Measurements from ENCODE around the gene LENG9. TPM values are rescaled to one million over a fixed set of nuclear protein-coding genes. Genes with fewer than 3 reads are reported as not detected.
A peak's percentile ranks its signal among the peaks of the same experiment; 100 is the strongest.

Gene LENG9
- total and polyA plus RNA-seq, 4 donors = 1.2 to 3.2 (median 2.7) TPM

DNA sequence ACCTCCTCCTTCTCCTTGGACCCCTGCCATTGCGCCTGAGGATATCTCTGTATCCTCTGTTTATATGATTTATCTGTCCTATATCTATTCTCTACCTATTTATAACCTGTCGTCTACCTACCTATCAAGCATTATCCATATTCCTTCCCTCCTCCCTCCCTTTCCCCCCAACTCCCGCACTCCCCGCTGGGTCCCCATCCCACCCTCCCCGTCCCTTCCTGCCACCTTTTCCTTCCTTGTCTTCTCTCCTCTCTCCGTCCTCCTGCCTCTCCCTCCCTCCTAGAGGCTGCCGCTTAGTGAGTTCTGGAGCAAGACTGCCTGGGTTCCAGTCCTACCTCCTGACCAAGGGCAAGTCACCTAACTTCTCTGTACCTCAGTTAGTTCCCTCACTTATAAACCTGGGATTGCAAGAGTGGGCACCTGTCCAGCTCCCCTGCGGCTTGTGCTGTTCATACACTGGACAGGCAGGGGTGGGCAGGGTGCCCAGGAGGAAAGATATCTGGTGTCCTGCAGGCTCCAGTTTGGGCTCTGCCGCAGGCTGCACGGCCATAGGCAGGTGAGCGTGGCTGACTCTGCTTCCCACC, 32.2 kb downstream of the LENG9 start:
- Histone ChIP-seq H3K9me3 (ENCODE audit: control insufficient read depth, insufficient read depth, low read length) (no peaks in the 10 kb centered on the region), H3K36me3 (ENCODE audit: control insufficient read depth, insufficient read depth, low read length) (peaks cover 95% of the 10 kb centered on the region), H3K4me3 (ENCODE audit: low read depth, low read length) (peak overlapping the region; percentile 16), H3K27me3 (ENCODE audit: control insufficient read depth, insufficient read depth, low read length) (no peaks in the 10 kb centered on the region), H3K27ac (ENCODE audit: low read depth, low read length) (peak overlapping the region; percentile 88), H3K4me1 (ENCODE audit: control insufficient read depth, insufficient read depth, low read length) (peaks cover 92% of the 10 kb centered on the region)
- WGBS (ENCODE audit: insufficient coverage) = 34% methylated on average over 8 of the region's 11 CpGs
- DNase-seq (ENCODE audit: low read depth in 4 of 6, low spot score in 6 of 6) = peak in 2 of 6 donors; percentile 41 to 61

GRCh38 chr19:54430306-54431254, 33.0 kb downstream of the LENG9 start:
- Histone ChIP-seq H3K36me3 (ENCODE audit: control insufficient read depth, insufficient read depth, low read length) (peaks cover 95% of the 10 kb centered on the region), H3K27me3 (ENCODE audit: control insufficient read depth, insufficient read depth, low read length) (no peaks in the 10 kb centered on the region), H3K4me1 (ENCODE audit: control insufficient read depth, insufficient read depth, low read length) (peaks cover 92% of the 10 kb centered on the region), H3K9me3 (ENCODE audit: control insufficient read depth, insufficient read depth, low read length) (no peaks in the 10 kb centered on the region), H3K4me3 (ENCODE audit: low read depth, low read length) (peak overlapping the region; percentile 16), H3K27ac (ENCODE audit: low read depth, low read length) (peak overlapping the region; percentile 88)
- peak in 2 of 6 donors; percentile 89 to 91 for DNase-seq (ENCODE audit: low read depth in 4 of 6, low spot score in 6 of 6)
- WGBS (ENCODE audit: insufficient coverage) = 10% methylated on average over 30 of the region's 43 CpGs

GRCh38 chr19:54429545-54430227, 33.9 kb downstream of the LENG9 start:
- peaks cover 95% of the 10 kb centered on the region for H3K36me3 ChIP-seq (ENCODE audit: control insufficient read depth, insufficient read depth, low read length)
- H3K27me3 ChIP-seq (ENCODE audit: control insufficient read depth, insufficient read depth, low read length) = no peaks in the 10 kb centered on the region
- H3K4me1 ChIP-seq (ENCODE audit: control insufficient read depth, insufficient read depth, low read length) = peaks cover 90% of the 10 kb centered on the region
- DNase-seq (ENCODE audit: low read depth in 4 of 6, low spot score in 6 of 6) = peak in 2 of 6 donors; percentile 62 to 82
- no peaks in the 10 kb centered on the region for H3K9me3 ChIP-seq (ENCODE audit: control insufficient read depth, insufficient read depth, low read length)
- H3K27ac ChIP-seq (ENCODE audit: low read depth, low read length) = peak overlapping the region; percentile 88
- 45% methylated on average over 10 of the region's 13 CpGs for WGBS (ENCODE audit: insufficient coverage)
- H3K4me3 ChIP-seq (ENCODE audit: low read depth, low read length) = no peak overlapping the region

GRCh38 chr19:54429176-54429495, 34.4 kb downstream of the LENG9 start:
- H3K27ac ChIP-seq (ENCODE audit: low read depth, low read length) = peak overlapping the region; percentile 88
- WGBS (ENCODE audit: insufficient coverage) = 52% methylated on average over 6 of the region's 8 CpGs

GRCh38 chr19:54428323-54429175, 35.0 kb downstream of the LENG9 start:
- H3K9me3 ChIP-seq (ENCODE audit: control insufficient read depth, insufficient read depth, low read length) = no peaks in the 10 kb centered on the region
- no peak overlapping the region for H3K4me3 ChIP-seq (ENCODE audit: low read depth, low read length)
- H3K36me3 ChIP-seq (ENCODE audit: control insufficient read depth, insufficient read depth, low read length) = peaks cover 96% of the 10 kb centered on the region
- no peak for DNase-seq (ENCODE audit: low read depth in 4 of 6, low spot score in 6 of 6)
- WGBS (ENCODE audit: insufficient coverage) = 81% methylated on average over 11 of the region's 11 CpGs
- H3K27ac ChIP-seq (ENCODE audit: low read depth, low read length) = peak overlapping the region; percentile 88
- peaks cover 88% of the 10 kb centered on the region for H3K4me1 ChIP-seq (ENCODE audit: control insufficient read depth, insufficient read depth, low read length)
- H3K27me3 ChIP-seq (ENCODE audit: control insufficient read depth, insufficient read depth, low read length) = no peaks in the 10 kb centered on the region

More at GRCh38 chr19:54429176-54429495, 34.4 kb downstream of the LENG9 start:
- DNase-seq (ENCODE audit: low read depth in 4 of 6, low spot score in 6 of 6) = no peak
- Histone ChIP-seq H3K36me3 (ENCODE audit: control insufficient read depth, insufficient read depth, low read length) (peaks cover 96% of the 10 kb centered on the region), H3K9me3 (ENCODE audit: control insufficient read depth, insufficient read depth, low read length) (no peaks in the 10 kb centered on the region), H3K4me1 (ENCODE audit: control insufficient read depth, insufficient read depth, low read length) (peaks cover 90% of the 10 kb centered on the region), H3K27me3 (ENCODE audit: control insufficient read depth, insufficient read depth, low read length) (no peaks in the 10 kb centered on the region), H3K4me3 (ENCODE audit: low read depth, low read length) (no peak overlapping the region)

GRCh38 chr19:54427586-54427985, 36.0 kb downstream of the LENG9 start:
- peaks cover 90% of the 10 kb centered on the region for H3K4me1 ChIP-seq (ENCODE audit: control insufficient read depth, insufficient read depth, low read length)
- WGBS (ENCODE audit: insufficient coverage) = 77% methylated on average over 9 of the region's 11 CpGs
- DNase-seq (ENCODE audit: low read depth in 4 of 6, low spot score in 6 of 6) = no peak
- no peaks in the 10 kb centered on the region for H3K9me3 ChIP-seq (ENCODE audit: control insufficient read depth, insufficient read depth, low read length)
- H3K36me3 ChIP-seq (ENCODE audit: control insufficient read depth, insufficient read depth, low read length) = peaks cover 95% of the 10 kb centered on the region
- H3K27ac ChIP-seq (ENCODE audit: low read depth, low read length) = peak overlapping the region; percentile 88
- H3K27me3 ChIP-seq (ENCODE audit: control insufficient read depth, insufficient read depth, low read length) = no peaks in the 10 kb centered on the region
- H3K4me3 ChIP-seq (ENCODE audit: low read depth, low read length) = no peak overlapping the region

DNA sequence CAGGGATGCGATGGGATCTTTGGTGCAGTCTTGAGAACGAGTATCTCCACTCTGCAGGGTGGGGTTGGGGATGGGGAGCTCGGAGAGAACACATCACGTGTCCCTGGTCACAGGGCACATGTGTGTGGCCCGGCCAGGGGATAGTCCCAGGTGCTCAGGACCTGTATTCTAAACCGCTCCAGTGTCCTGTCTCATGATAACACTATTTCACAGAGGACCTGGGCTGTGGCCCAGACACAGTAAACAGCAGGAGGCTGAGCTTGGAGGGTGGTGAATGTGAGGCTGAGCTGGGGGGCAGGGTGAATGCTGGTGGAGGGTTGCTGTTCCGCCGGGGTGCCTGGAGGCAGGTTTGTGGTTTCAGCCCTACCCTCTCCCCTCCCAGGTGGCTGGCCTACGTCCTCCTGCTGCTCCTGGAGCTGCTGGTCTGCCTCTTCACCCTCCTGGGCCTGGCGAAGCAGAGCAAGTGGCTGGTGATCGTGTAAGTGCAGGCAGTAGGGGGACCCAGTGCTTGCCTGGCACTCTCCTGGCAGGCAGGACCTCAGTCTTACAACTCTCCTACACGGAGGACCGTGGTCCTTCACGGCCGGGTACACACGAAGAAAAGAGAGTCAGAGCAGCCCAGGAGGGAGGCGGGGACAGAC, 37.2 kb downstream of the LENG9 start:
- peaks cover 95% of the 10 kb centered on the region for H3K36me3 ChIP-seq (ENCODE audit: control insufficient read depth, insufficient read depth, low read length)
- no peaks in the 10 kb centered on the region for H3K27me3 ChIP-seq (ENCODE audit: control insufficient read depth, insufficient read depth, low read length)
- H3K9me3 ChIP-seq (ENCODE audit: control insufficient read depth, insufficient read depth, low read length) = no peaks in the 10 kb centered on the region
- peaks cover 90% of the 10 kb centered on the region for H3K4me1 ChIP-seq (ENCODE audit: control insufficient read depth, insufficient read depth, low read length)
- H3K4me3 ChIP-seq (ENCODE audit: low read depth, low read length) = no peak overlapping the region
- 70% methylated on average over 7 of the region's 17 CpGs for WGBS (ENCODE audit: insufficient coverage)
- peak in 1 of 6 donors; percentile 60 for DNase-seq (ENCODE audit: low read depth in 4 of 6, low spot score in 6 of 6)
- peak overlapping the region; percentile 76 for H3K27ac ChIP-seq (ENCODE audit: low read depth, low read length)

DNA sequence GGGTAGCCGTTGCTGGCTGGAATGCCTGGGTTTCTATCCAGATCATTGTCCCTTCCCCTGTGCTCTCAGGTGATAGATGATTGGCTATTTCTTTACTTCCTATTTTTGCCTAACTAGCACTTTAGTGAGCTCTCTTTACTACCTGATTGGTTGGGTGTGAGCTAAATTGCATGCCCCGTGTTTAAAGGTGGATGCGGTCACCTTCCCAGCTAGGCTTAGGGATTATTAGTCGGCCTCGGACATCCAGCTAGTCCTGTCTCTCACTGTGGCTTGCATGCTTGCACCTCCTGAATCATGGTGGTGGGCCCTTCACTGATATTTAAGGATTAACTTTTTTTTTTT, 38.2 kb downstream of the LENG9 start:
- Histone ChIP-seq H3K36me3 (ENCODE audit: control insufficient read depth, insufficient read depth, low read length) (peaks cover 87% of the 10 kb centered on the region), H3K4me3 (ENCODE audit: low read depth, low read length) (no peak overlapping the region), H3K27ac (ENCODE audit: low read depth, low read length) (peak overlapping the region; percentile 76), H3K9me3 (ENCODE audit: control insufficient read depth, insufficient read depth, low read length) (no peaks in the 10 kb centered on the region), H3K27me3 (ENCODE audit: control insufficient read depth, insufficient read depth, low read length) (no peaks in the 10 kb centered on the region), H3K4me1 (ENCODE audit: control insufficient read depth, insufficient read depth, low read length) (peaks cover 90% of the 10 kb centered on the region)
- WGBS (ENCODE audit: insufficient coverage) = 97% methylated on average over 5 of the region's 5 CpGs
- DNase-seq (ENCODE audit: low read depth in 4 of 6, low spot score in 6 of 6) = no peak

All from spinal cord (tissue), 10 donors.